K562 treated with DMSO at 1 percent for 24 hours (cell line): ENCODE results near the gene S100P. TPM values are rescaled to one million over a fixed set of nuclear protein-coding genes. Genes with fewer than 3 reads are reported as not detected.

ENCODE experiments used
- total RNA-seq: library from RNA; unstranded; fragments of 300-600 nt; gene quantifications from 2 replicates; pipeline ENCODE4 v1.2.3, GENCODE V29; 2022; ENCODE audit warnings: low read depth; ENCODE audit not compliant: insufficient read depth

The S100P gene
- total RNA-seq: 22.9 and 35.6 TPM in 2 replicates

GRCh38 chr4:6693231-6694176 lies at the start of gene S100P:
Gene S100P, plus strand, starts transcription at chr4:6693878. Its CDS starts 55 bp downstream, at chr4:6693933.

GRCh38 chr4:6709230-6710114 lies 15.8 kb downstream of the S100P start, which contains the start of gene MRFAP1L1:
Gene MRFAP1L1, minus strand, starts transcription at chr4:6709865. Its CDS starts 236 bp downstream, at chr4:6709629.

GRCh38 chr4:6716018-6716911 lies 22.6 kb downstream of the S100P start, which contains the start of gene BLOC1S4:
Gene BLOC1S4, plus strand, starts transcription at chr4:6716174. Its CDS starts 36 bp downstream, at chr4:6716210.

Other genes starting within 250 kb of the S100P start
- gene PPP2R2C, start 221.3 kb upstream of the S100P start, total RNA-seq: not detected in 2 replicates
- 28.8 and 29.5 TPM in 2 replicates for gene MAN2B2, start 118.7 kb upstream of the S100P start, total RNA-seq
- 452 and 457 TPM in 2 replicates for gene MRFAP1, start 53.2 kb upstream of the S100P start, total RNA-seq
- gene MRFAP1L1, start 16.0 kb downstream of the S100P start, total RNA-seq: 81.8 and 90.0 TPM in 2 replicates
- gene BLOC1S4, start 22.3 kb downstream of the S100P start, total RNA-seq: 45.5 and 52.3 TPM in 2 replicates
- 7.1 and 11.6 TPM in 2 replicates for gene KIAA0232, start 88.8 kb downstream of the S100P start, total RNA-seq
- gene TBC1D14, start 215.9 kb downstream of the S100P start, total RNA-seq: 50.1 and 50.2 TPM in 2 replicates